ENCODE data around the gene POGZ.
"Not testable (repeated sequence)": the region's sequence is repeated elsewhere in the genome, so short reads cannot be mapped to it uniquely, and the experiment has no call there.

Gene POGZ

GRCh38 chr1:151477066-151477465 is 17.8 kb upstream of the POGZ start:
- no peak for ATAC-seq

GRCh38 chr1:151476083-151476482 is 16.8 kb upstream of the POGZ start:
- ATAC-seq = no peak

- ATAC-seq = peak; percentile 94
These were observed 15.9 kb upstream of the POGZ start for GRCh38 chr1:151475175-151475574.

- ATAC-seq = no peak
These were observed 15.5 kb upstream of the POGZ start for GRCh38 chr1:151474745-151475144.

- ATAC-seq = peak in 1 of 2 donors; percentile 30
These were observed 13.8 kb upstream of the POGZ start for GRCh38 chr1:151472856-151473731.

- ATAC-seq = no peak
These were observed 5.7 kb upstream of the POGZ start for GRCh38 chr1:151465026-151465425.

GRCh38 chr1:151461694-151462093 is 2.4 kb upstream of the POGZ start:
- ATAC-seq = no peak

GRCh38 chr1:151458802-151459330 is 428 bp downstream of the POGZ start:
- ATAC-seq = peak; percentile 36 to 40

GRCh38 chr1:151457911-151458801 is 1.1 kb downstream of the POGZ start:
- peak; percentile 74 for ATAC-seq

- no peak for ATAC-seq
These were observed 3.3 kb downstream of the POGZ start for GRCh38 chr1:151455966-151456365.

- no peak for ATAC-seq
These were observed 4.1 kb downstream of the POGZ start for GRCh38 chr1:151455231-151455630.

- no peak for ATAC-seq
These were observed 11.6 kb downstream of the POGZ start for GRCh38 chr1:151447696-151448095.

- no peak for ATAC-seq
These were observed 14.5 kb downstream of the POGZ start for GRCh38 chr1:151444783-151445177.

GRCh38 chr1:151443846-151444782 is 15.2 kb downstream of the POGZ start:
- ATAC-seq = peak; percentile 96 to 98

GRCh38 chr1:151437396-151437795 is 21.9 kb downstream of the POGZ start:
- ATAC-seq = not testable (repeated sequence)

- ATAC-seq = no peak
These were observed 22.3 kb downstream of the POGZ start for GRCh38 chr1:151436985-151437384.

GRCh38 chr1:151435174-151435573 is 24.1 kb downstream of the POGZ start:
- no peak for ATAC-seq

- not testable (repeated sequence) for ATAC-seq
These were observed 25.5 kb downstream of the POGZ start for GRCh38 chr1:151433827-151434226.

GRCh38 chr1:151428068-151428467 is 31.2 kb downstream of the POGZ start:
- no peak for ATAC-seq

- no peak for ATAC-seq
These were observed 34.2 kb downstream of the POGZ start for GRCh38 chr1:151425103-151425502.

GRCh38 chr1:151419819-151420218 is 39.5 kb downstream of the POGZ start:
- ATAC-seq = no peak

GRCh38 chr1:151418081-151418480 is 41.2 kb downstream of the POGZ start:
- no peak for ATAC-seq

Measured in activated CD4-positive, CD25-positive, alpha-beta regulatory T cell treated with anti-CD3 and anti-CD28 coated beads, Interleukin-2, amount 50 U/mL, for 24 hours (primary cell).